GM18498 (cell line): ENCODE data around the gene MARCHF3.
"Not testable (repeated sequence)": the region's sequence is repeated elsewhere in the genome, so short reads cannot be mapped to it uniquely, and the experiment has no call there.

Experiments
- ATAC-seq: cut with Tn5 transposase; IDR thresholded peaks from one replicate; pipeline ENCODE4 v1.9.1; 2021; ENCODE audit warnings: mild to moderate bottlenecking, moderate library complexity; ENCODE audit not compliant: unreplicated experiment

MARCHF3 gene

DNA sequence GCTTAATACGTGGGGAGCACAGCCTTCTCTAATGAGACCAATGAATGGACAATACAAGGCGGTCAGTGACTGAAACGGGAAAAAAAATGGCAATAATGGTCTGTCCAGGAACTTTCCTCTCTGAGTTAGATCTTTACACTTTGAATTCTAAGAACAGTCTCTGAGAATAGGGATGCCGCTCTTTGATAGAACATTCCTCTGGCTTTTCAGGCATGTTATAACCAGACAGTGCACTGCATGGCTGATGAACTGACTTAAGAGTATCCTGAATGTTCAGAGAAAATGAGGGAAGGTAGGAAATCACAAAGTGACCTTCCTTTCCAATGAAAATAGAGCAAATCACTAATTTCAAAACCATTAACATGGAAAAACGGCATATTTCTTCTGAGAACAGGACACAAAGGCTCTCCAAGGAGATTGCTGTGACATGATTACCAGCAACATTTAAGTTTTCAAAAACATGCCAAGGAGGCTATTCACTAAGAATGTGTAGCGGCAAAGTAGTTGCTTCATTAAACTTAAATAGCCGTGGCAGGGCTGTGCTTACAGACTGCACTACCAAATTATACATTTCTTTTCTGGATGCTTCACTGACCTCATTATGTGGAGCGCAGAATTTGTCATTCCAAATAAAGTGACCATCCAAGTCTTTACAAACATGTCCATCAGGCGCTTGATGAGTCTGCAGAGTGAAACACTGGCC is 105.9 kb downstream of the MARCHF3 start:
- no peak for ATAC-seq

DNA sequence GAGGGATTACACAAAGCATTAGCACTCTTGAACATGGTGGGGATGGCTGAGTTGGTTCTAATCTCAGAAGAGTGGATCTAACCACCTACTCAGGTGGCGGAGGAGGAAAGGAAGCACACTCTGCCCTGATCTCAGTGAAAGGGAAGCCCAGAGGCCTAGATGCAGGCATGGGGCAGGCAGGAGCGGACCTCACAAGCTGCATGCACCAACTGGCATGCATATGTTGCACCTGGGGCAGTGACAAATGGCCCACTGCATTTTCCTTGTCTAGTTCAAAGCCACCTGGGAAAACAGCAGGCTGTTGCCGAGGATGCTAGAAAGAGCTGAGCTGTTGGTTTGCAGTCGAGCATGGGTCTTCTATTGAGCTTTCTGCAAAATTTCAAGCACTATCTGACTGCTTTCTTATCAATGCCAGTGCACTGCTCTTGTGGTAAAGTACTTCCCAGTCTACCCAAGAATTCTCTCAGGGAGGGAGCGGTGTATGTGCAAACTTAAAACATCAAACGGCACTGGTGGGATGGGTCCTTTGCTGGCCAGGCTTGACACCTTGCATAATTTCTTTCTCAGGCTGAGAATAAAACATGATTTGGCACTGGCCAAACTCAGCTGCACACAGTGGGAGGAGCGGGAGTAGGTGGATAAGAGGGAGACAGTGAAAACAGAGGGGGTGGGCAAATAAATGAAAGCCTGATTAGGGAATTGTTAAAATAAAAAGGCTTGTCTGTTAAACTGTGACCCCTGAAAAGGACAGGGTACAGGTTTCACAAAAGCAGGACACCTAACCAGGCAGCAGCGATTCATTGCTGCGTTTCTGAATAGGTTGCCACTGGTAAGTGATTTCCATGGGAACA is 108.9 kb downstream of the MARCHF3 start:
- no peak for ATAC-seq

DNA sequence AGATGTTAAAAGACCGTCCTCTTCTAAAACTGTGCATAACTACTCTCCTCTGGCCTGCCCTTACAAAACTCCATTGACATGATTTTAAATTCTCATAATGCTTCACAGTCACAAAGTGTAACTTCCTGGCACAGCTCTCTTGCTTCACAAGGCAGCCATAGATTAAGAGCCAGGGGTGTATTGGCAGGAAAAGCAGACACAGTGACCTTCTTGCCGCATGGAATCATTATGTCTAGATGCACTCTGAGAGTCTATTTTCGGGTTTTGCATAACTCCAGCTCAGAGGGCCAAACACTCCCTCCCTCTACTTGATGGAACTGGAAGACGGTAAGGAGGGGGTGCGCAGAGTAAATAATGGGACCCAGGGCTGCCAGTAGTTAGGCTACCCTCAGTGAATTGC is 110.1 kb downstream of the MARCHF3 start:
- ATAC-seq = no peak

DNA sequence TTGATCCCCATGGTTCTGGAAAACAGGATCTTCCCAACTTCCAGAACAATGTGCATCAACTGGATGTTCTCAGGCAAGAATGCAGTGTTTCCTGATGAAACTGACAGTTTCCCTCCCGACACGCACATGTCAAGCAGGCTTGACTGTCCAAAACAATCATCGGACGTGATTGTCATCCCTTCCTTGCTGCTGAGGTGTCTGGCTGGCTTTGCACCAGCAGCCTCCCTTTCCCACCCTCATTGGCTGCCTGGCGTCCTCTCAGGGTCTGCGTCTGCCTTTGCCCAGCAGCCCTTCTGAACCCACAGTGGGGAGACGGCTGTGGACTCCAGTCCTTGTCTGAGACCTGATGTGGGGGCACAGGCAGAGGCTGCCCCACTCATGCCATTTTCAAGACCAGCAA is 110.8 kb downstream of the MARCHF3 start:
- ATAC-seq = no peak

DNA sequence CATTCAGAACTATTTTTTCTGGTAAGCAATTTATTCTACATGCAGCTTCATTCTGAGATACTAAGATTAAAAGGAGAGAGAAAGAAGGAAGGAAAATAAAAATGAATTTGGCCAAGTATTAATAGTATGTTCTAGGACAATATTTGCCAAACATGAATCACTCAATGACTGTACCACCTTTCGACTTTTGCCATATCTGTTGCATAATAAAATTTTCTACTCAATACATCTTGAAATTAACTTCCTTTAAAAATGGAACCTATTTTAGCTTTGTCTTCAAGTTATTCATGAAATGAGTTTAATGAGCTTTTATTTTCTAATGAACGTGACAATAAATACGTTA is 111.8 kb downstream of the MARCHF3 start:
- no peak for ATAC-seq

DNA sequence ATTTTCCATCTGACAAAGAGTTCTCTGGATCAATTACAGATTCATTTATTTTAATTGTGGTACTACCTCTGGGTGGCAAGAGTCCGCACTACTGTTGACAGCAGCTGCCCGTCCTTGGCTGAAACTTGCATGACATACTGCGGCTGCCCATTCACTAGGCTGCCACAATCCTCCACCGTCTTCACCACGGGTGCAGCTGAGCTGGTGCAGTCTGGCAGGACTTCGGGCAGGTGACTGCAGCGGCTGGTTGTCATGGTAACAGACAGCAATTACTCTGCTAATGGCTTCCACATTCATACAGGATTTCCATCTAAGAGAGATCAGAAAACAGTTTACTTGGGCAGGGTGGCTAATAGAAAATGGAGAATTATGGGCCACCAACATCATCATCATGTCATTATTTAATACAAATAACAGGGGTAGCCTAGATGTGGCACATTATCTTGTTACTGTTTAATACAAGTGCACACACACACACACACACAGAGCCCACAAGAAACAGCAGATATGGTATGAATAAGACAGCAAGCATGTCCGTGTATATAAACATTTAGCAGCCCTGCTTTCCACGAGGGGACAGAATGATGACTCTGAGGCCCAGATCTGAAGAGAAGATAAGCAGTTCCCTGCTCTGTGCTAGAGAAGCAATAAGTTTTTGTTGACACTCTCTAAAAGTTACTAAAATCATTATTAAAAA is 112.3 kb downstream of the MARCHF3 start:
- ATAC-seq = no peak

DNA sequence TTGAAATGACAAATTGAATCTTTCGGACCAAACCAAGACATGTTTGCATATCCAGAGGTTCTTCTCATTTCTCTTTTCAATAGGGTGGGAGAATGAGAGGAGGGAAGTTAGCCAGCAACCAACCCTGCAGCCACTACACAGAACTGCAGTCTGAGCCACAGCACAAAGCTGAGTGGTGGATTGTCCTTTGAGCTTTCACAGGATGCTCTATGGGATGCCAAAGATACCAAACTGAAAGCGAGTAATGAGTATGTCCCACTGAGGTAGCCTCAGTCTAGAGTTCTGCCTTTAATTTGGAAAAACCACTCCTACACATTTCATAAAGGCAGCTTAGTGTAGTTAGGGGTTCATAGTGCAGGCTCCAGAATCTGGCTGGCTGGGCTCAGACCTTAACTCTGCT is 114.9 kb downstream of the MARCHF3 start:
- ATAC-seq = no peak

DNA sequence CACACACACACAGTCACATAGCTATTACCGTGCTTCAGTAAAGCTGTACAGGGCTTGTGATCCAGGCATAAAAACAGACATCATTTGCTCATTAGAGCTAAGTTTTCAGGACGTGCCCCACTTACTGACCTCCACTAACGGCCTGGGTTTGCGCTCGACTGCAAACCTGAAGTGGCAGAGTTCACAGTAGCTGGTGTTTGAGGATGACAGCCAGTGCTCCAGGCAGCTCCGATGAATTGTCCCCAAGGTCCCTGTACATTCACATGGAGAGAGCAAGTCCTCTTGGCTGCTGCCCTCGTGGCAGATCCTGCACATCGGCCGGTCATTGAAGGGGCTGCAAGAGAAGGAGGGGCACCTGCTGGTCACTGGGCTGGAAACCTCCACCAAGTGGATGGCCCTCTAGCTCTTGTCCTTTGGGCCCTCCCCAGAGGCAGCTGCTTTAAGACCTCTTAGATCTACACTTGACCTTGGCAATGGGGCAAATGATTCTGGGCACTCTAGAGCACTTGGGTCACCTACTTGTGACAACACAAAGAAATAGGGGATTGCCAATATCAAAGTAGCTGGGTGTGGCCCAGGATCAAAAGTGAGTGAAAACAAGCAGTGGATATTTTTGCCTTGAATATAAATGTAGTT is 115.4 kb downstream of the MARCHF3 start:
- ATAC-seq = no peak

DNA sequence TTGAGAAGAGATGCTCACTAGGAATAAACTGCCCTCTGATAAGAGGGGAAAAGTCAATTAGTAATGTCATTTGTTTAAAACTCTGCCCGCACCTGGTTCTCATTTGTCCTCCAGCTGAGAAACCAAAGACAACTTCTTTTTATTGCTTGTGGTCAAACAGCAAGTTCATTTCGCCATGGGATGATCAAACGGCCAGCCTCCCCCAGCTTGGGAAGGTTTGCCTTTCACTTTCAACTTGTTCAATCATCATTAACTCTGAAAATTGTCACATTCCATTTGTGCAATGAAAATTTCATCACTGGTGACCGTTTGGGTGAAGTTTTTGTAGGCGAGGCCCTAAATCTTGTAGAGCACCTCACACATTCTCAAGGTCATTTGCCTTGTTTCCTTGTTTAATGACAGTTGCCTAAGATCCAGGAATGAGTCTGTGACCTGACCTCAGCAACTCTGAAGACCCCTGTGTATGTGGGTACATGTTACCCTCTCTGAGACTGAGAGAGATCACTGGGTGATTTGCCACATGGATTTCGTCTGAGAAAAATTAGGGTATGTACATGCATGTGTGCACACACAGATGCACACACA is 117.7 kb downstream of the MARCHF3 start:
- no peak for ATAC-seq

DNA sequence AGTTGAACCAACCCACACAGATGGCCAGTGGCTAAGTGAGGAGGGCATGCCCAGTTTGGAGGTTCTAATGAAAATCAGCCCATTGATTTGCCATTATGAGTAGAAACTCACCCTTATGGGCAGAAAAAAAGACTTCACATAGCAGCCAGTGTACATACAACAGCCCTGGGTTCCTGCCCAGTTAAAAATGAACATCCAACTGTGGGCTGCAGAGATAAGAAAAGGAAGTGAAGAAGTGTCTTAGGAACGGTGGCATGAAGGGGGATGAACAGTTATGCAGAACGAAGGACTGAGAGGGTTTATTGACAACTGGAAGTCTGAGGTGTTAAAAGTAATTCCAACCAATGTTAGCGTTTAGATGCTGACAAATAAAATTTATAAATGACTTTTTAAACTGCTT is 118.4 kb downstream of the MARCHF3 start:
- no peak for ATAC-seq

DNA sequence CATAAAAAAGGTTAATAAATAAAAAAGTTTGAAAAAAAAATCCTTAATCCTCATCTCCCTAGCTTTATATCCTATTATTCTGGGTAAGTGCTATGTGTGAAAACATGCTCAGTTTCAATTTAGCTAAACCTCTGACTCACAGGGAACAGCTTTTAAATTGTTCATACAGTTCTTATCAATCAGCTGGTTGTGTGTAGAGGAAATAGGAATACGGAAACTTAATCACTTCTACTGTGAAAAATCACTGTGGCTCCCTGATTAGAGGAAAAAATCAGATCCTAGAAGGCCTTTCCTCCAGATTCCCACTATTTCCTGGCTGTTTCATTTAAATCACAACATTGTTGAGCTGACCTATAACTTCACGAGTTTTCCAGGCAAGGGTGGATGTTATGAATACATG is 120.5 kb downstream of the MARCHF3 start:
- ATAC-seq = no peak

DNA sequence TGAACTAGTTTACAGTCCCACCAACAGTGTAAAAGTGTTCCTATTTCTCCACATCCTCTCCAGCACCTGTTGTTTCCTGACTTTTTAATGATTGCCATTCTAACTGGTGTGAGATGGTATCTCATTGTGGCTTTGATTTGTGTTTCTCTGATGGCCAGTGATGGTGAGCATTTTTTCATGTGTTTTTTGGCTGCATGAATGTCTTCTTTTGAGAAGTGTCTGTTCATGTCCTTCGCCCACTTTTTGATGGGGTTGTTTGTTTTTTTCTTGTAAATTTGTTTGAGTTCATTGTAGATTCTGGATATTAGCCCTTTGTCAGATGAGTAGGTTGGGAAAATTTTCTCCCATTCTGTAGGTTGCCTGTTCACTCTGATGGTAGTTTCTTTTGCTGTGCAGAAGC is 126.0 kb downstream of the MARCHF3 start:
- not testable (repeated sequence) for ATAC-seq

DNA sequence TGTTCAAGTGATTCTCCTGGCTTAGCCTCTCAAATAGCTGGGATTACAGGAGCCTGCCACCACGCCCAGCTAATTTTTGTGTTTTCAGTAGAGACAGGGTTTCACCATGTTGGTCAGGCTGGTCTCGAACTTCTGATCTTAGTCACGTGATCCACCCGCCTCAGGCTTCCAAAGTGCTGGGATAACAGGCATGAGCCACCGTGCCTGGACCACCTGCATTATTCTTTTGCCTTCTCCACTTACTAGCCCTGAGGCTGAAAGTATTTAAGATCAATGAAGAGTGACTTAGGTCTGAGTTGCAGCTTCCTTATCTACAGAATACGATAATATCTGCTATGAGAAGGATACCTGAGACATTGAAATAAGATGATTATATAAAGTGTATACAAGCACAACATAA is 129.6 kb downstream of the MARCHF3 start:
- ATAC-seq = no peak

DNA sequence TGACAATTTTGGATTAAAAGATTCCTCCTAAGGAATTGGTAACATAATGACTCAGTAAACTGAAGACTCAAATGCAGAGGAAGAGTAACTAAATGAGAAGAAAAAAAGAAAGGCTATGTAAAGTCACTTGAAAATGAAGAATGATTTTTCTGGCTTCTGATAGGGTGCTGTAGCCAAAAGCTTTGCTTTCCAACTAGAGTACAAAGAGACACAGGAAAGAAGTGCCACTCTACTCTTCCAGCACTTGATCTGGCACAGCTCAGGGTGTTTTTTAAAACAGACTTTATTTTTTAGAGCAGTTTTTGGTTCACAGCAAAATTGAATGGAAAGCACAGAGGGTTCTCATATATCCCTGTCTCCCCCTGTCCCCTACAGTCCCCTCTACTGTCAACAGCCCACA is 130.9 kb downstream of the MARCHF3 start:
- no peak for ATAC-seq

DNA sequence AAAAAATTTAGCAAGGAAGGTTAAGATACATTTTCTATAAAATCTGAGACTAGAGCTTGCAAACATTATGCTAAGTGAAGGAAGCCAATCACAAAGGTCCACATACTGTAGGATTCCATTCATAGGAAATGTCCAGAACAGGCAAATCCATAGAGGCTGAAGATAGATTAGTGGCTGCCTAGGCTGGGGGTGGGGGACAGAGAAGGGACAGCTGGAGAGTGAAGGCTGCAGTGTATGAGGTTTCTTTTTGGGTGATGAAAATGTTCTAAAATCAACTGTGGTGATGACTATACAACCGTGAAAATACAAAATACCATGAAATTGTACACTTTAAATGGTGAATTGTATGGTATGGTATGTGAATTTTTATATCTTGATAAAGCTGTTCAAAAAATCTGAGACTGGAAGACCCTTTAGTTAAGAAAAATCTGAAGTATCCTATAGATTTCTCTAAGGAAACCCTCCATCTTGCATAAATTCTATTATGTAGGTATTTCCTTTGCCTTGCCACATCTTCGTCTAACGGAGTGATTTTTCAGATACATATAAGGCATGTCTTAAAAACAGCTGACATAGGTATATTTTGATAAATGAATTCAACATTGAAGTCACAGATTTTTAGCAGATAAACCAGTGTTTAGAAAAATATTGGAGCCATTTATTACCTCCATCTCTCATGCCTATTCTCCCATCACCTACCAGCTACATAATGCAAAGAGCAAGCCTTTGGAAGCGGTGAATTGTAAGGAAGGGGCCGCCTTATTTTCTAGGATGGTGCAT is 132.3 kb downstream of the MARCHF3 start:
- no peak for ATAC-seq

DNA sequence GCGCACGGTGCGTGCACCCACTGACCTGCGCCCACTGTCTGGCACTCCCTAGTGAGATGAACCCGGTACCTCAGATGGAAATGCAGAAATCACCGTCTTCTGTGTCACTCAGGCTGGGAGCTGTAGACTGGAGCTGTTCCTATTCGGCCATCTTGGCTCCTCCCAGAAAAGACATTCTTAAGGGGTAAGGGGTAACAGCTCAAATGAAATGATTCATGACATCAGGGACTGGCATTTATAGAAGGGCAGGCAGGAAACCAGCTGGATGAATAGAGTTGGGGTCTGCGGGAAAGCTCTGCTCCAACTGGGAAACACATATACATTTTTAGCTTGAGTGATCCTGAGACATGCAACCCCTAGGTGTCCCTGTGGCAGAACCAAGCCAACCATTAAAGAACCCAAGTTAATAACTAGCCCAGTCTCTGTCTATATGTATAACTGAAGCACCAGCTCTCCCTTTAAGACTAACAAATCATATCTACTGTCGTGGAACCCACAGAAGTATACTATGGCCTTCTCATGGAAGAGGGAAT is 134.1 kb downstream of the MARCHF3 start:
- ATAC-seq = no peak

DNA sequence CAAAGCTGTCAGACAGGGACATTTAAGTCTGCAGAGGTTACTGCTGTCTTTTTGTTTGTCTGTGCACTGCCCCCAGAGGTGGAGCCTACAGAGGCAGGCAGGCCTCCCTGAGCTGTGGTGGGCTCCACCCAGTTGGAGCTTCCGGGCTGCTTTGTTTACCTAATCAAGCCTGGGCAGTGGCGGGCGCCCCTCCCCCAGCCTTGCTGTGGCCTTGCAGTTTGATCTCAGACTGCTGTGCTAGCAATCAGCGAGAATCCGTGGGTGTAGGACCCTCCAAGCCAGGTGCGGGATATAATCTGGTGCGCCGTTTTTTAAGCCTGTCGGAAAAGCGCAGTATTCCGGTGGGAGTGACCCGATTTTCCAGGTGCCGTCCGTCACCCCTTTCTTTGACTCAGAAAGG is 134.6 kb downstream of the MARCHF3 start:
- ATAC-seq = not testable (repeated sequence)

DNA sequence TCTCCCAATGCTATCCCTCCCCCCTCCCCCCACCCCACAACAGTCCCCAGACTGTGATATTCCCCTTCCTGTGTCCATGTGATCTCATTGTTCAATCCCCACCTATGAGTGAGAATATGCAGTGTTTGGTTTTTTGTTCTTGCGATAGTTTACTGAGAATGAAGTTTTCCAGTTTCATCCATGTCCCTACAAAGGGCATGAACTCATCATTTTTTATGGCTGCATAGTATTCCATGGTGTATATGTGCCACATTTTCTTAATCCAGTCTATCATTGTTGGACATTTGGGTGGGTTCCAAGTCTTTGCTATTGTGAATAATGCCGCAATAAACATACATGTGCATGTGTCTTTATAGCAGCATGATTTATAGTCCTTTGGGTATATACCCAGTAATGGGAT is 139.9 kb downstream of the MARCHF3 start:
- not testable (repeated sequence) for ATAC-seq

DNA sequence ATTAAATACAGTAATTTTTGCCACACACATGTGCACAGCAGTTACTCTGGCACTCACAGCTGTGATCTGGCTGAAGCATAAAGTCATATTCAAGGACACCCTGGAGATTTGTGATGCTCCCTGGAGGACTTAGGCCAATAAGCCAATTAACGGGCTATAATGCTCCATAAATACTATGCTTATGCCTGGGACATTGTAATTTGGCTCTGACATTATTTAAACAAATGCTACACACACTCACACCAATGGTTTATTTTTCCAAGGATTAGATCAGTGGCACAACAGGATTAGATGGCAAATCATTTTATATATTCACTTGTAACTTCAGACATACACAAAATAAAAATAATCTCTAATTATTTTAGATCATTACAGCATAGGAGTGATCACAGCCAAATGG is 142.2 kb downstream of the MARCHF3 start:
- no peak for ATAC-seq

DNA sequence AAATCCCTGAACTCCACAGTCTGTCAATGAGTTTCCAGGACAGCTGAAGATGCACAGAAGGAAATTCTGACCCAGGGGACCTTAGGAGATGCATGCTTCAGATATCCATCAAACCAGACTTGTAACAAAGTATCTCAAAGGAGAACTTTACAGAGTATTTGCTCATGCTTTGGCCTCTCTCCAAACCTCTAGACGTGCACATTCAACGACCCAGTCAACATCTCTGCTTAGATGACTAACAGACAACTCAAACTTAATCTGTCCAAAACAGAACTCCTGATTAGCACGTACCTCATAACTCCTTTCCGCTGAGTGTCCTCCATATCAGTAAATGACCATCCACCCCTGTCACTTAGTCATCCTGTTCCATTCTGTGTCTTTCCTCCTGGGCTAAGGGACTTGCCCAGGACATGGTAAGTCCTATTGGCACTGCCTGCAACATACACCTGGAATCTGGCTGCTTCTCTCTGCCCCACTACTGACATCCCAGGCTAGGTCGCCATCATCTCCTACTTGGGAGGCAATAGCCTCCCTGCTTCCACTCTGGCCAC is 146.0 kb downstream of the MARCHF3 start:
- no peak for ATAC-seq
